ENCODE measurements around the gene ISCU.

Gene ISCU

DNA sequence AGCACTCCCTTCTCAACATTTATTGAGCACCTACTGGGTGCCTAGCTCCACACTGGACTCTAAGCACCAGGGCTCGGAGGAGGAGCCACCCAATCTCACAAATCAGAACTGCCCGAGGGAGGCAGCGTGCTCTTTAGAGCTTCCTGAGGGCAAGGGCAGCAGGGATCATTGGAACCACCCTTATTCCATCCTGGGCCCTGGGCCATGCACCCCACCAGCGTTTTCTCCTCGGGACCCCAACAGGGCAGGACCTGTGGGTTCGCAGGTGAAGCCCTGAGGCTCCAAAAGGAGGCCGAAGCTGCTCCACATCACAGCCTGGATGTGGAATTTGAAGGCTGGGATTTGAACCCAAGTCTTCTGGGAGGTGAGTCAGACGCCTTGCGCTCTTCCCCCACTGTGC, 20.1 kb downstream of the ISCU start:
- TF ChIP-seq, protein P1, sequence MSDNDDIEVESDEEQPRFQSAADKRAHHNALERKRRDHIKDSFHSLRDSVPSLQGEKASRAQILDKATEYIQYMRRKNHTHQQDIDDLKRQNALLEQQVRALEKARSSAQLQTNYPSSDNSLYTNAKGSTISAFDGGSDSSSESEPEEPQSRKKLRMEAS (IDR thresholded peaks at IDR 0.05; ENCODE audit: low read depth, low read length), result no peak
- TF ChIP-seq MYC (IDR thresholded peaks at IDR 0.05; ENCODE audit: low read depth, low read length), result no peak
- TF ChIP-seq, protein P2, sequence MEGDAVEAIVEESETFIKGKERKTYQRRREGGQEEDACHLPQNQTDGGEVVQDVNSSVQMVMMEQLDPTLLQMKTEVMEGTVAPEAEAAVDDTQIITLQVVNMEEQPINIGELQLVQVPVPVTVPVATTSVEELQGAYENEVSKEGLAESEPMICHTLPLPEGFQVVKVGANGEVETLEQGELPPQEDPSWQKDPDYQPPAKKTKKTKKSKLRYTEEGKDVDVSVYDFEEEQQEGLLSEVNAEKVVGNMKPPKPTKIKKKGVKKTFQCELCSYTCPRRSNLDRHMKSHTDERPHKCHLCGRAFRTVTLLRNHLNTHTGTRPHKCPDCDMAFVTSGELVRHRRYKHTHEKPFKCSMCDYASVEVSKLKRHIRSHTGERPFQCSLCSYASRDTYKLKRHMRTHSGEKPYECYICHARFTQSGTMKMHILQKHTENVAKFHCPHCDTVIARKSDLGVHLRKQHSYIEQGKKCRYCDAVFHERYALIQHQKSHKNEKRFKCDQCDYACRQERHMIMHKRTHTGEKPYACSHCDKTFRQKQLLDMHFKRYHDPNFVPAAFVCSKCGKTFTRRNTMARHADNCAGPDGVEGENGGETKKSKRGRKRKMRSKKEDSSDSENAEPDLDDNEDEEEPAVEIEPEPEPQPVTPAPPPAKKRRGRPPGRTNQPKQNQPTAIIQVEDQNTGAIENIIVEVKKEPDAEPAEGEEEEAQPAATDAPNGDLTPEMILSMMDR (IDR thresholded peaks at IDR 0.05; ENCODE audit: low read depth, low read length), result no peak
- no peak for TF ChIP-seq POLR2A (IDR thresholded peaks at IDR 0.05; ENCODE audit: extremely low read depth, insufficient read length)
- no peak for DNase-seq (ENCODE audit: low read depth)
- H3K4me3 ChIP-seq (ENCODE audit: low read depth, low read length), result no peak overlapping the region

DNA sequence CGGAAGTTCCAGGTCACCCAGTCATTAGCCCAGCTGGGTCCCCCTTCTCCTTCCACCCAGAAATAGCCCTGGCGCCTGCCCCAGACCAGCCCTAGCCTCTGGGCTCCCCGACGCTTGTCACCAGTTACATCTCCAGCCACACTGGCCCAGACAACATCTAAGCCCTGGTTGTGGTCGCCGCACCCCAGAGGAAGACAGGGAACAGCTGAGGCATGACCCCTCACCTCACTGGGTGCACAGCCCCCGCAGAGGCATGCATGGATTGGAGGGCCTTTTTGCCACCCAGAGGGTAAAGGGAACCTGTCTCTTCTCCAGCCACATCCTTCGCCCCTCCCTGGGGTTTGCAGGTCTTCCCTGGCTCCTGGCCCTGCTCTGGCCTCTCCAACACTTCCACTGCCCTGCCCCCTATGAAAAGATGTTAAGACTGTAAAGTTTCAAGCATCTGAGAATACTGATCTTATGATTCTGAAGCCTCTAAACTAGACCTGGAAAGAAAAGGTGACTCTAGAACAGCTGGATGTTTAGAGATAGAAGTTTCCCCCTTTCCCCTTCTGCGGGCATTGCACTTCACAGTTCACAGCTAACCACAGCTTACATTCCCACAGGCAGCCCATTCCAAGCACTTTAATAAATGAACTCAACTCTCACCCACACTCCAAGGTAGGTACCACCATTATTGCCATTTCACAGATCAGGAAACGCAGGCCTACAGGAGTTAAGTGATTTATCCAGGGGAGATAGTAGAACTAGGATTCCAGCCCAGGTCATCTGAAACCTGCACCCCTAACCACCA, 20.8 kb downstream of the ISCU start:
- H3K4me3 ChIP-seq (ENCODE audit: low read depth, low read length), result no peak overlapping the region
- TF ChIP-seq, protein P2 (IDR thresholded peaks at IDR 0.05; ENCODE audit: low read depth, low read length), result no peak
- TF ChIP-seq MYC (IDR thresholded peaks at IDR 0.05; ENCODE audit: low read depth, low read length) (no peak), POLR2A (IDR thresholded peaks at IDR 0.05; ENCODE audit: extremely low read depth, insufficient read length) (no peak)
- TF ChIP-seq, protein P1 (IDR thresholded peaks at IDR 0.05; ENCODE audit: low read depth, low read length), result no peak
- DNase-seq (ENCODE audit: low read depth), result no peak

DNA sequence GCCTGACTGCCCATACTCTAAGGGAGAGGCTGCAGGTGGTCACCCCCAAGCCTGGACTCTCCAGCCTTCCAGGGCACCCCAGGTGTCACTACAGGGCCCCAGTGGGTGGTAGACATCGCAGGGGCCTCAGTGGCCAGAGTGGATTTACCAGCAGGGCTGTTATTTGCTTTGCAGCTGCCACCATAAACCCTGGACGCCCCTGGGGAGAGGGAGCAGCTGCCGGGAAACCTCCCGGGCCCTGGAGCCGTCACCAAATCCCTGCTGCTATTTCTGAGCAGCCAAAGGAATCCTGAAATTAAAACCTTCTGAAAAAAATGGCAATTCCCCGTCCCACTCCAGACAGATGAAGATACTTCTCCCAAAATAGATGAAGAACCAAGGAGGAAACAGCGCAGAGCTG, 21.6 kb downstream of the ISCU start:
- H3K4me3 ChIP-seq (ENCODE audit: low read depth, low read length), result no peak overlapping the region
- no peak for DNase-seq (ENCODE audit: low read depth)
- no peak for TF ChIP-seq MYC (IDR thresholded peaks at IDR 0.05; ENCODE audit: low read depth, low read length)
- TF ChIP-seq POLR2A (IDR thresholded peaks at IDR 0.05; ENCODE audit: extremely low read depth, insufficient read length), result no peak
- TF ChIP-seq, protein P1 (IDR thresholded peaks at IDR 0.05; ENCODE audit: low read depth, low read length), result no peak
- TF ChIP-seq, protein P2 (IDR thresholded peaks at IDR 0.05; ENCODE audit: low read depth, low read length), result no peak

DNA sequence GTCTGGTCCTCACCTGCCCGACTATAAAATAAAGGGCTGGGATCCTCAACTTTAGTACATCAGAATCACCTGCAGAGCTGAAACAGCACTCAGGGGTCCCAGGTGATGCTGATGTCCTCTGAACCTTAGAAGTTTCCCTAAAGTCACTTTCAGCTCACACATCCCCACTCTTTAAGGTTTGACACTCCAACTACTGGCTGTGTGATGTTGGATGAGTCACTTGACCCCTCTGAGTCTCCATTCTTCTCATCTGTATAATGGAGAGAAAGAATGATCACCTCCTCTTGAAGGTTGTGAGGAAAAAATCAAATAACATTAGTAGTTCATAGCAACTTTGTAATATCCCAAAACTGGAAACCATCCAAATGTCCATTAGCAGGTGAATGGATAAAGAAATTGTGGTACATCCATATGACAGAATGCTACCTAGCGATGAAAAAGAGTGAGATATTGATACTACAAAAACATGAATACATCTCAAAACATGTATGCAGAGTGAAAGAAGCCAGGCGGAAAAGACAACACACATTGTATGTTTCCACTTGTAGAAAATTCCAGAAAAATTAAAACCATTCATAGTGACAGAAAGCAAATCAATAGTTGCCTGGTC, 22.2 kb downstream of the ISCU start:
- TF ChIP-seq, protein P1 (IDR thresholded peaks at IDR 0.05; ENCODE audit: low read depth, low read length), result no peak
- TF ChIP-seq, protein P2 (IDR thresholded peaks at IDR 0.05; ENCODE audit: low read depth, low read length), result no peak
- TF ChIP-seq POLR2A (IDR thresholded peaks at IDR 0.05; ENCODE audit: extremely low read depth, insufficient read length) (no peak), MYC (IDR thresholded peaks at IDR 0.05; ENCODE audit: low read depth, low read length) (no peak)
- H3K4me3 ChIP-seq (ENCODE audit: low read depth, low read length), result no peak overlapping the region
- DNase-seq (ENCODE audit: low read depth), result no peak

DNA sequence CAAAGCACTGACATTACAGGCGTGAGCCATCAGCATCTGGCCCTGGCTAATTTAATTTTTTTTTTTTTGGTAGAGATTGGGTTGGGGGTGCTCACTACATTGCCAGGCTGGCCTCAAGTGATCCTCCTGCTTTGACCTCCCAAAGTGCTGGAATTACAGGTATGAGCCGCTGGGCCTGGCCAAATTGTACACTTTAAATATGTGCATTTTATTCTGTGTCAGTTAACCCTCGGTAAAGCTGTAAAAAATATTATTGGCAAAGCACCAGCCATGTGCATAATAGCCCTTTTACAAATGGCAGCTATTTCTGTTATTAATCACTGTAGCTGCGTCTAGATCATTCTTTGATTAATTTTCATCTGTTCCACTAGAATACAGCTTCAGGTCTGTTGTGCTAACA, 23.5 kb downstream of the ISCU start:
- no peak for DNase-seq (ENCODE audit: low read depth)
- TF ChIP-seq POLR2A (IDR thresholded peaks at IDR 0.05; ENCODE audit: extremely low read depth, insufficient read length), result no peak
- TF ChIP-seq, protein P2 (IDR thresholded peaks at IDR 0.05; ENCODE audit: low read depth, low read length), result no peak
- TF ChIP-seq MYC (IDR thresholded peaks at IDR 0.05; ENCODE audit: low read depth, low read length), result no peak
- TF ChIP-seq, protein P1 (IDR thresholded peaks at IDR 0.05; ENCODE audit: low read depth, low read length), result no peak
- no peak overlapping the region for H3K4me3 ChIP-seq (ENCODE audit: low read depth, low read length)
